NCI-H2107 treated with DMSO at 0.1 percent for 48 hours (cell line): ENCODE data around the gene UBL4B.
"Not testable (repeated sequence)": the region's sequence is repeated elsewhere in the genome, so short reads cannot be mapped to it uniquely, and the experiment has no call there.

Experiments used
- DNase-seq: peaks from one replicate; lab custom pipeline; 2025; ENCODE audit not compliant: unreplicated experiment; lab: John Stamatoyannopoulos, UW

Gene UBL4B

GRCh38 chr1:110112143-110112542 lies at the start of gene UBL4B:
Gene UBL4B, plus strand, starts transcription at chr1:110112443. Its CDS starts 92 bp downstream, at chr1:110112535.
- DNase-seq, result no peak

GRCh38 chr1:110062612-110063011 lies 49.6 kb upstream of the UBL4B start:
- no peak for DNase-seq

DNA sequence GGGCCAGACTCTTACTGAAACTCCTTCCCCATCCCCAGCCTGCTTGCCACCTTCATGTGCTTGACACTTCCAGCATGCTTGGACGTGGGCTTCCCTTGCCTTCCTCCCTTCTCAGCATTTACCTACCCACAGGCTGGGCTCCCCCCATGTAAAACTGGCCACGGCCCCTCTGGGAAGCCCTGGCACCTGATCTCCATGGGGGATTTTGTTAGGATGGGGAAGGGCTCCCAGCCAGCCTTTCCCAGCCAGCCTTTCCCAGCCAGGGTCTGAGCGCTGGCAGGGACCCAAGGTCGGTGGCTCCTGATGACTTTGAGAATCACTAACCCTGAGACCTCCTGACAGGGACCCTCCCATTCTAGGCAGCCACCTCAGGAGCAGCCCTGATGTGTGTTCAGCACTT lies 48.5 kb upstream of the UBL4B start:
- DNase-seq, result no peak

DNA sequence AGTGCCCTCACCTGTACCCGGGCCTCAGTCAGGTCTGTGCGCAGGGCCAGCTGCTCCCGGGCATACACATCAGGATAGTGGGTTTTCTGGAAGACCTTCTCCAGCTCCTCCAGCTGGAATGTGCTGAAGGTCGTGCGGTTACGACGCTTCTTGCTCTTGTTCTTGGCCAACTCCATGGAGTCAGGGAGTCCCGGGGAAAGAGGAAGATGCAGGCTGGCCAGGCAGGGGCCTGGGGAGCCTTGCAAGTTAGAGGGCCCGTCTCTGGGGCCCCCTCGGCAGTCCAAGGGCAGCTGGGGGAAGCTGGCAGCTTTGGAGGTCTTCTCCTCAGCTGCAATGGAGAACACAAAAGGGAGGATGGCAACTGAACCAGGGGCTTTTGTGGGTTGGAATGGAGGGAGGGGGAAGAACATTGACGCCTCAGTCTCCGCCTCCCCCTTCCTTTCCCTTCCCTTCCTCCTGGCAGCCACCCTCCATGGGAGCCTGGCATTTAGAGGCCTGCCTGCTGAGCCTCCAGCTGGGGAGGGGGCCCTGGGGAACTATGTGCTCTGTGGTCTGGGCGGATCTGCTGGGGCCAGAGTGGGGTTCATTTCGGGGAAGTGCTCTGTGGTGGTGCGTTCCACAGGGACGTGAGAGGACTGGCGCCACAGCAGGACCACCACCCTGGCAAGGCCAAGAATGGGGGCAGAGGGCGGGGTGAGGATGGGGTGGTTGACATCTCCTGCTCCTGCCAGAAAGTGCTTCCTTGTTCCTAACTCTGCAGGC lies 47.5 kb upstream of the UBL4B start:
- DNase-seq, result no peak

- DNase-seq, result no peak
Measured at GRCh38 chr1:110065841-110066240, 46.4 kb upstream of the UBL4B start.

- DNase-seq, result no peak
Measured at GRCh38 chr1:110067479-110067892, 44.8 kb upstream of the UBL4B start.

DNA sequence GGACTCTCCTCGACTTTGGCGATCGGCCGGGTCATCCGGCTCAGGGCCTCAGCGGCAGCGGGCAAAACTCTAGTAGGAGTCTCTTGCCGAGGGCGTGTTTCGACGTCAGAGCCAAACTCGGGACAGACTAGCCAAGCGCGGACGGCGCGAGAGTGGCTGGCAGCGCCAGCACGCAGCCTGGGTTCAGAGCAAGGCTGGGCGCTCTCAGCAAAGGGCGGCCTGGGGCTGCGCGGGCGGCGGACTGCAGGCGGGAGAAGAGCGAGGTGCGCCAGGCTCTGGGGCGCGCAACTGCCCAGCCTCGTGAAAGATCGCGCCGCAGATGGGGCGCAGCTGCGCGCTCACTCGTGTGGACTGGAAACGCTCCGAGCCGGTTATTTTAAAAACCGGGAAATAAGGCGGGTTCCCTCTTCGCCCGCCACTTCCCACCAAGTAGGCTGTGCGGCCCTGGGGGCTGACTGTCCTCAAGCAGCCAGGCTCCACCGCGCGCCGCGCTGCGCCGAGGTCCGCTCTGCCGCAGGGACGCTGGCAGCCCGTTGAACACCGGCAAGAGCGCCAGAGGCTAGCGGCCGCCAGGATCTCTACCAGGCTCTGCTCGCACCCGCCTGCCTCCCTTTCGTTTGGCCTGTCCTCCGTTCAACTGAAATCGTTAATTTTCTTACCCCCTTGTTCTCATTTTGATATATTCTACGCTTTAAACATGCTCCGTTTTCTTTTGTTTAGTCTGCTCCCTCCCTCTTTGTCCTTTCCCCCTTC lies 44.2 kb upstream of the UBL4B start:
- no peak for DNase-seq

DNA sequence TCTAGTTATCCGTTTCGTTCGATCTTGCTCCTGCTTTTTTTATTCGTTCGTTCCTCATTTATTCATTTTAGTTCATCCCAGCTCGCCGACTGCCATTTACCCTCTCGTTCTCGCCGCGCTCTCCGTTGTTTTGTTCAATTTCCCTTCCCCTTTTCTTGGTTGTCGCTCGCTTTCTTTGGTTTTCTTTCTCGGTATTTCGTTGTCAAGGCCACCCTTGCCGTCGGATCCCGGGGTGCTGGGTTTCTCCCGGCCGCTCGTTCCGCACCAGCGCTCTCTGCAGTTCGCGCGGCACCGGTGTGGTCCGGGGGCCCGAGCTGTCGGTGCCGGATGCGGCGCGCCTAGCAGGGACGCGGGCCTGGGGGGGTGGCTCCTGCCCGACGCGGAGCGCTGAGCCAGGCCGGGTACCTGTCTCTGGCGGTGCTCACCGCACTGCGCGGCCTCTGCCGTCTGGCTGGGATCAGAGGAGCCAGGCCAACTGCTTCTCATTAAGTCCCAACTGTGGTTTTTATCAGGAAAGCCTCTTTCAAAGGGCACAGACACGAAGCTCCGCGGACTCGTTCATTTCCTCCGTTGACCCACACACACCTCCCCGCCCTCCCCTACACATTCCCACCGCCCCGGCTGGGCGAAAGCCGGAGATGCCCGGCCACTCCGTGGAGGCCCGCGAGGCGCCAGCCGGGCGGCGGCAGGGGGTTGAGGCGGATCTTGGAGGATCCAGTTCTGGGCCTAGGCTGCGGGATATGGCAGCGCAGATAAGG lies 43.4 kb upstream of the UBL4B start:
- no peak for DNase-seq

GRCh38 chr1:110069404-110070281 lies 42.6 kb upstream of the UBL4B start:
- no peak for DNase-seq

DNA sequence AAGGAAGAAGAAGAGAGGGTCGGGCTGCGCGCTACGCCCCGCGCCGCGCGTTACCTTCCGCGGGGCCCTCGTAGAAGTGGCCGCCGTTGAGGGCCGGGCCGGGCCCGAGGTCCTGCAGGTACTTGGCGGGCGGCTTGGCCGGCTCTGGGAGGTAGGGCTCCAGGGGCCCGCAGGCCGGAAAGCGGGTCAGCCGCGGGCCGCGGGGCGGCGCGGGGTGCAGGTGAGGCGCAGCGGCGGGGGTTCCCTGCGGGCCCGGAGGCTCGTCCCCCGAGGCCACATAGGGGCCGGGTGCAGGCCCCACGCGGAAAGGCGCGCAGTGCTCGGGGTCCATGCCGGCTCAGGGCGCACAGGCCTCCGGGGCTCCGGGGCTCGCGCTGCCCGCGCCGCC lies 42.0 kb upstream of the UBL4B start:
- DNase-seq, result no peak

- no peak for DNase-seq
Measured at GRCh38 chr1:110070671-110071242, 41.5 kb upstream of the UBL4B start, which contains the start of gene ALX3. Gene ALX3, minus strand, starts transcription at chr1:110070672. Its CDS starts 60 bp downstream, at chr1:110070612.

- DNase-seq, result no peak
Measured at GRCh38 chr1:110074166-110074565, 38.1 kb upstream of the UBL4B start.

DNA sequence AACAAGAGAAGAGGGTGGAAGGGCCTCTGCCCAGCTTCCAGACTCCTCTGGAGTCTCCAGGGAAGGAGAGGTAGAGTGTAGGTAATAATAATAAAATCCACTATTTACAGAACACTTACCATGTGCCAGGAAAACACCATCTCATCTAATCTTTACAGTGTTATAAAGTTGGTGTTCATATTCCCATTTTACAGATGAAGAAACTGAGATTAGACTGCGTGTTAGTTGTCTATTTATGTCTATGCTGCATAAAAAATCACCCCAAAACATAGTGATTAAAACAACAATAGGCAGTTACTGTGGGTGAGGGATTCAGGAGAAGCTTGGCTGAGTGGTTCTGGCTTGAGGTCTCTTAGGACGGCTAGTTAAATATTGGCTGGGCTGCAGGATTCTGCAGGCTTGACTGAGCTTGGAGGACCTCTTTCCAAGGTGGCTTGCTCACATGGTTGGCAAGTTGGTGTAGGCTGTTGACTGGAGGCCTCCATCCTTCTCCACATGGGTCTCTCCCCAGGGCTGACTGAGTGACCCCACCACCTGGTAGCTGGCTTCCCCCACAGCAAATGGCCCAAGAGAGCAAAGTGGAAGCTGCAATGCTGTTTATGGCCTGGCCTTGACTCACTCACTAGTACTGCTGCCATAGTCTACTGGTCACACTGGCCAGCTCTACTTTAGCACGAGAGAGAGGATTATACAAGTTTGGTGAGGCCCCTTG lies 35.3 kb upstream of the UBL4B start:
- no peak for DNase-seq

DNA sequence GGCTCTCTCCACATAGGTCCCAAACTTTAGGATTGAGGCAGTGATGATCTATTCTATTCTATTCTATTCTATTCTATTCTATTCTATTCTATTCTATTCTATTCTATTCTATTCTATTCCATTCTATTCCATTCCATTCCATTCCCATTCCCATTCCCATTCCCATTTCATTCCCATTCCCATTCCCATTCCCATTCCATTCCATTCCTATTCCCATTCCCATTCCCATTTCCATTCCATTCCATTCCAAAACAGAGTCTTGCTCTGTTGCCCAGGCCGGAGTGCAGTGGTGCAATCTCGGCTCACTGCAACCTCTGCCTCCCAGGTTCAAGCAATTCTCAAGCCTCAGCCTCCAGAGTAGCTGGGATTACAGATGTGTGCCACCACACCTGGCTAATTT lies 32.2 kb upstream of the UBL4B start:
- not testable (repeated sequence) for DNase-seq

DNA sequence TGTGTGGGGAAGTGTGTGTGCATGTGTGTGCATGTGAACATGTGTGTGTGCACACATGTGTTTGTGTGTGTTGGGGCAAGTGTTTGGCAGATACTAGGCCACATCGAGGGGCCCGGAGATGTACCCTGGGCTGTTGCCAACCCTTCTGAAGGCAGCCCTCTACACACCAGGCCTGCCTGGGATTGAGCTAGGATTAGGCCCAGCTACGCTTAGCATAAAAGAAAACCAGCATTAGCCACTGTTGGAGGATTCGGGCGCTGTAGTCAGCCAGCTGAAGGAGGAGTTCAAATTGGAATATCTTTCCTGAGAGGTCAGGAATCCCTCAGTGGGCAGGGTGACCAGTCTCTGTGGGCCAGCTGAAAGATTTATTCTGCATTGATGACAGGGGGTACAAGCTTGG lies 31.2 kb upstream of the UBL4B start:
- no peak for DNase-seq

- no peak for DNase-seq
Measured at GRCh38 chr1:110082477-110082876, 29.8 kb upstream of the UBL4B start.

DNA sequence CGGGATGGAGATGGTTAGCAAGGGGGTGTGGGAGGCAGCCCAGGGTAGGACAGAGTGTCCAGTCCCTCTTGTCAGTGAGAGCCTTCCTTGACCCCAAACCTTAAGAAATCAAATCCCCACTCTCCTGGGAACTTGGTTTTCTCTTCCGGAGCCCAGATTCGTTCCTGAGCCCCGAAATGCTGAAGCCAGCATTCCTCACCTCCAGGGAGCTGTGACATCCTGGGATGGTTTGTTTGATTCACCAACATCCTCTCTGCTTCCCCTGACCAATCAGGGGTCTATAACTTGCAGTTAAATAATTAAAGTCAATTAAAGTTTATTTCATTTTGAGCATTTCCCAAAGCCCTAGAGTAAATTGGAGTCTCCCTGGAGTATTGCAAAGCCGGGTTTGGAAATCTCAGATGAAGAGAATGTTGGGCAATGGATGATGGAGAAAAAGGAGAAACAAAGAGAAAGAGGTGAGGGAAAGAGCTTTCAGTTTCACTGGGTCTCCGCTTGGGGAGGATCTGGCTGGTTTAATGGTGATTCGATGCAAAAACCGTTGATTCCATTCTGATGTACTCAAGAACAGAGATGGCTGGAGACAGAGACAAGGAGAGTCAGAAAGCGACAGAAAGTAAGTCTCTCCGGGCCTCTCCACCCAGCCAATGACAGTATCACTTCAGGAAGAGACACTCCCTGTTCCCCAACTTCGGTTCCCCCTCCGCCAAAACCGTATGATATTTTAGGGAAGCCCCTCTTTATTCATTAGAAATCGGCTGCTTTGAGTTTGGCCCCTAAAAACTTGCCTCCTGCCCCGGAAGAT lies 29.0 kb upstream of the UBL4B start:
- DNase-seq, result no peak

DNA sequence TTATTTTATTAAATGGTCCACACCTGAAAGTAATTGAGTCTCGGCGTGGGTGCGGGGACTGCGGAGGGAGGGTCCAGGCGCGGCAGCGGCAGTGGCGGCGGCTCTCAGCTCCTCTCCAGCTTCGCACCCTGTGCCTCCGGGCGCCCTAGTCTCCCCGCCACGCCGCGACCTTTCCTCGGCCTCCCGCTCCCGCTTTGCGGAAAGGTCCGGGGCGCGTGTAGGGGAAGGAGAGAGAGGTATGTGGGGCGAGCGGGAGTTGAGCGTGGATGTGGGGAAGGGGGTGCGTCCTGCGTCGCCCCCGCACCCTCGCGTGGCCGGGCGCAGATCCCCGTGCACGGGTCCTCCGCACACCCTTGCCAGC lies 28.4 kb upstream of the UBL4B start:
- no peak for DNase-seq
